DND-41 (cell line): ENCODE results near the gene ZNF615.
"Not testable (repeated sequence)": the region's sequence is repeated elsewhere in the genome, so short reads cannot be mapped to it uniquely, and the experiment has no call there.

Experiments used
- ATAC-seq: fragments of 200-7000 bp; cut with Tn5 transposase; 3 replicates; pipeline ENCODE4 v1.9.1; 2021; ENCODE audit warnings: low read depth; ENCODE audit not compliant: insufficient read depth
- DNase-seq: peaks from one replicate; pipeline ENCODE4 v3.0.0-alpha.2; 2020
- H2AFZ ChIP-seq: 2 replicates; pipeline ENCODE4 v1.6.0; 2012; ENCODE audit warnings: low read depth, low read length
- H3K27ac ChIP-seq: 2 replicates; pipeline ENCODE4 v1.5.1; 2012; ENCODE audit warnings: low read length, inconsistent platforms
- H3K27me3 ChIP-seq: fragments of 200-600 bp; sonication (generic); 2 replicates; pipeline ENCODE4 v1.6.0; 2012; ENCODE audit warnings: low read length, mild to moderate bottlenecking, inconsistent platforms; ENCODE audit not compliant: insufficient read depth, poor library complexity
- H3K36me3 ChIP-seq: 2 replicates; pipeline ENCODE4 v1.5.1; 2012; ENCODE audit warnings: low read length, inconsistent platforms; ENCODE audit not compliant: insufficient read depth
- H3K4me1 ChIP-seq: 2 replicates; pipeline ENCODE4 v1.5.1; 2012; ENCODE audit warnings: mild to moderate bottlenecking, low read length; ENCODE audit not compliant: insufficient read depth
- H3K4me2 ChIP-seq: 2 replicates; pipeline ENCODE4 v1.6.0; 2012; ENCODE audit warnings: mild to moderate bottlenecking, moderate library complexity, low read length, inconsistent platforms; ENCODE audit not compliant: insufficient read depth
- H3K4me3 ChIP-seq, 2 experiments: fragments of 200-600 bp in 1 of 2; shearing (Covaris generic) in 1 of 2; 2 replicates each; pipeline ENCODE4 v1.5.1; 2012 to 2016; ENCODE audit warnings: inconsistent platforms in 2 of 2, low read length in 2 of 2, mild to moderate bottlenecking in 2 of 2, low read depth in 1 of 2, moderate library complexity in 1 of 2
- H3K79me2 ChIP-seq: 2 replicates; pipeline ENCODE4 v1.6.0; 2012; ENCODE audit warnings: low read length, inconsistent platforms; ENCODE audit not compliant: insufficient read depth
- H3K9ac ChIP-seq: 2 replicates; pipeline ENCODE4 v1.6.0; 2012; ENCODE audit warnings: low read depth, mild to moderate bottlenecking, inconsistent platforms, low read length, moderate library complexity
- H3K9me3 ChIP-seq: 2 replicates; pipeline ENCODE4 v1.5.1; 2012; ENCODE audit warnings: low read length, moderate library complexity, mild to moderate bottlenecking, inconsistent platforms; ENCODE audit not compliant: insufficient read depth, severe bottlenecking
- H4K20me1 ChIP-seq: 2 replicates; pipeline ENCODE4 v1.6.0; 2012; ENCODE audit warnings: low read length; ENCODE audit not compliant: insufficient read depth
- EZH2 ChIP-seq: IDR thresholded peaks from 3 replicates; pipeline ENCODE4 v1.6.1; 2012; ENCODE audit warnings: borderline replicate concordance, low read depth, mild to moderate bottlenecking, moderate library complexity, low read length, inconsistent platforms; ENCODE audit not compliant: severe bottlenecking
- TF ChIP-seq, protein P1 (sequence below): IDR thresholded peaks from 2 replicates; pipeline ENCODE4 v1.5.1; 2012; ENCODE audit warnings: borderline replicate concordance, low read length, moderate library complexity, mild to moderate bottlenecking; ENCODE audit not compliant: poor library complexity, severe bottlenecking; ENCODE audit errors: extremely low read depth

The ZNF615 gene

DNA sequence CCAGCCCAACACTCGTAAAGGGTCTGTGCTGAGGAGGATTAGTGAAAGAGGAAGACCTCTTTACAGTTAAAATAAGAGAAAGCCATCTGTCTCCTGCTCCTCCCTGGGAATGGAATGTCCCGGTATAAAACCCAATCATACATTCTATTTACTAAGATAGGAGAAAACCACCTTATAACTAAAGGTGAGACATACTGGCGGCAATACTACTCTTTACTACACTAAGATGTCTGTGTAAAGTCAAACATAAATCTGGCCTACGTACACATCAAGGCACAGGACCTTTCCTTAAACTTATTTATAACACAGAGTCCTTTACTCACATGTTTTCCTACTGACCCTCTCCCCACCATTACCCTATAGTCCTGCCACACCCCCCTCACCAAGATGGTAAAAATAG lies 24.6 kb downstream of the ZNF615 start:
- TF ChIP-seq, protein P1, sequence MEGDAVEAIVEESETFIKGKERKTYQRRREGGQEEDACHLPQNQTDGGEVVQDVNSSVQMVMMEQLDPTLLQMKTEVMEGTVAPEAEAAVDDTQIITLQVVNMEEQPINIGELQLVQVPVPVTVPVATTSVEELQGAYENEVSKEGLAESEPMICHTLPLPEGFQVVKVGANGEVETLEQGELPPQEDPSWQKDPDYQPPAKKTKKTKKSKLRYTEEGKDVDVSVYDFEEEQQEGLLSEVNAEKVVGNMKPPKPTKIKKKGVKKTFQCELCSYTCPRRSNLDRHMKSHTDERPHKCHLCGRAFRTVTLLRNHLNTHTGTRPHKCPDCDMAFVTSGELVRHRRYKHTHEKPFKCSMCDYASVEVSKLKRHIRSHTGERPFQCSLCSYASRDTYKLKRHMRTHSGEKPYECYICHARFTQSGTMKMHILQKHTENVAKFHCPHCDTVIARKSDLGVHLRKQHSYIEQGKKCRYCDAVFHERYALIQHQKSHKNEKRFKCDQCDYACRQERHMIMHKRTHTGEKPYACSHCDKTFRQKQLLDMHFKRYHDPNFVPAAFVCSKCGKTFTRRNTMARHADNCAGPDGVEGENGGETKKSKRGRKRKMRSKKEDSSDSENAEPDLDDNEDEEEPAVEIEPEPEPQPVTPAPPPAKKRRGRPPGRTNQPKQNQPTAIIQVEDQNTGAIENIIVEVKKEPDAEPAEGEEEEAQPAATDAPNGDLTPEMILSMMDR, result no peak
- no peak for TF ChIP-seq EZH2
- DNase-seq (no peak), ATAC-seq (no peak)
- H3K4me3 ChIP-seq, result no peak overlapping the region
- H3K4me1 ChIP-seq, result peaks cover 23% of the 10 kb centered on the region
- H3K36me3 ChIP-seq, result peaks cover 64% of the 10 kb centered on the region
- no peaks in the 10 kb centered on the region for H3K27me3 ChIP-seq
- no peak overlapping the region for H2AFZ ChIP-seq
- no peaks in the 10 kb centered on the region for H4K20me1 ChIP-seq
- H3K9ac ChIP-seq, result no peak overlapping the region
- peaks cover 83% of the 10 kb centered on the region for H3K79me2 ChIP-seq
- H3K4me2 ChIP-seq, result no peak overlapping the region
- peaks cover 64% of the 10 kb centered on the region for H3K9me3 ChIP-seq
- H3K27ac ChIP-seq, result no peak overlapping the region

DNA sequence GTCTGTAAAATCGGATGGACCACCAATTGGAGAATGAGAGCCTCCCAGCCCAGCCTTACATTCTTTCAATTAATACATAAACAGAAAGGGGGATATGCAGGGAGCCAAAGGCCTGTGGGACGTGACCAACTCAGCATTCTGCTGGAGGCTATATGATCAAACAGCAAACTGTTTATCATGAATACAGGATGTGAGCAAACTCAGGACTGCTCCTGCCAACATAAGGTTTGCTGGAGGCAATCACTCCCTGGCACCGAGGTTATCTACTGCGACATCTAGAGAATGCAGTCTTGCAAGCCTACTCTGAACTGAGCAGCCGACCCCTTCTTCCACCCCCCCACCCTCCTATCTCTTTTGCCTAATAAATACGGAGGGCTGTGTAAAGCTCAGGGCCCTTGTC lies 27.1 kb downstream of the ZNF615 start:
- not testable (repeated sequence) for H3K9ac ChIP-seq, H2AFZ ChIP-seq, DNase-seq, H4K20me1 ChIP-seq, H3K27ac ChIP-seq, H3K4me2 ChIP-seq, ATAC-seq, H3K27me3 ChIP-seq, H3K4me3 ChIP-seq
- Histone ChIP-seq H3K9me3 (peaks cover 73% of the 10 kb centered on the region), H3K36me3 (peaks cover 67% of the 10 kb centered on the region), H3K4me1 (peaks cover 15% of the 10 kb centered on the region), H3K79me2 (peaks cover 96% of the 10 kb centered on the region)

DNA sequence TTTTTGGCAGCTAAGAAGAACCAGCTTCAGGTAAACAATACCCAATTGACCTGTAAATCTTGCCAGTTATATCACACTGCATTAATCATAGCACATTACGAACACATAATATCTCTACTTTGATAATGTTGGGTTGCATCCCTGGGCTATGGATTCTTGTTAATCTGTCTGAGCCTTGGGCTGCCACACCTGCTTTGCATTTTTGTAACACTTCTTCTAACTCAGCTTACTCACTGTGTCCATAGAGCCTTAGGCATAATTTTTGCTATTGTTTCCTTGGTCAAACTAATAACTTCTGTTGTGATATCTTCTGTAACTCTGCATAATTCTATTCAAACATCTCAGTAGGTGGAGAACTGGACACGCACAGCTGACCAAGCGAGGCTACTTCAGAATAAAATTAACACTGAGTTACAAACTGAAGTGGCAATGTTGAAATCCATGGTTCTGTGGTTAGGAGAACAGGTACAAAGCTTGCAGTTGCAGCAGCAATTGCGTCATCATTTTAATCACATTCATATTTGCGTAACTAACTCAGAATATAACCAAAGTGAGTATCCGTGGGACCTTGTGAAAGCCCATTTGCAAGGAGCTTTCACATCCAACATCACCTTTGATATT lies 27.8 kb downstream of the ZNF615 start:
- no peak overlapping the region for H3K4me2 ChIP-seq
- no peak overlapping the region for H3K9ac ChIP-seq
- peaks cover 74% of the 10 kb centered on the region for H3K9me3 ChIP-seq
- H2AFZ ChIP-seq, result no peak overlapping the region
- no peak overlapping the region for H3K27ac ChIP-seq
- no peak for DNase-seq
- H3K27me3 ChIP-seq, result no peaks in the 10 kb centered on the region
- peaks cover 92% of the 10 kb centered on the region for H3K79me2 ChIP-seq
- peaks cover 67% of the 10 kb centered on the region for H3K36me3 ChIP-seq
- H3K4me3 ChIP-seq, result no peak overlapping the region
- ATAC-seq, result no peak
- TF ChIP-seq, protein P1, result no peak
- no peak for TF ChIP-seq EZH2
- H3K4me1 ChIP-seq, result peaks cover 8% of the 10 kb centered on the region
- no peaks in the 10 kb centered on the region for H4K20me1 ChIP-seq

DNA sequence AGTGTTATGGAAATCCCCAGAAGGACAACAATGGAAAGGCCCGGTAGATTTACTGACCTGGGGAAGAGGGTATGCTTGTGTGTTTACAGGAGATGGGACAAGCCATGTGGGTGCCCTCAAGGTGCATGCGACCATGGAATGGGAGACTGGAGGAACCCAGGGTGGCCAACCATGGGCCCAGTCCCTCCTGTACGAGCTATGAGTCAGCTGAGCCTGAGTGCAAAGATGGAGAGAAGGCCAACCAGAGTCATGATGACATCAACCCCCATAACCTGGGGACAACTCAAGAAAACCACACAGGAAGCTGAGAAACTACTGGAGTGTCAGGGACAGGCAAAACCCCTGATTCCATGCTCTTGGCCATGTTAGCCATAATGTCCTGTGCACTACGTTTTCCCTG lies 29.1 kb downstream of the ZNF615 start:
- DNase-seq (no peak), ATAC-seq (no peak)
- peaks cover 2% of the 10 kb centered on the region; the same call in 1 of the 2 replicates for H3K4me1 ChIP-seq
- peaks cover 75% of the 10 kb centered on the region for H3K9me3 ChIP-seq
- H4K20me1 ChIP-seq, result no peaks in the 10 kb centered on the region
- no peak overlapping the region for H3K27ac ChIP-seq
- no peak for TF ChIP-seq EZH2
- TF ChIP-seq, protein P1, result no peak
- H3K79me2 ChIP-seq, result peaks cover 83% of the 10 kb centered on the region
- no peak overlapping the region for H3K9ac ChIP-seq
- no peaks in the 10 kb centered on the region for H3K27me3 ChIP-seq
- H3K4me3 ChIP-seq, result no peak overlapping the region; a peak in 1 of 4 replicates
- H3K36me3 ChIP-seq, result peaks cover 70% of the 10 kb centered on the region
- no peak overlapping the region for H2AFZ ChIP-seq
- H3K4me2 ChIP-seq, result no peak overlapping the region
